GM12873 (cell line): ENCODE measurements around the gene TMEM89.

ENCODE experiments used
- CTCF ChIP-seq: IDR thresholded peaks from 2 replicates; pipeline ENCODE4 v1.5.1; 2012; ENCODE audit warnings: low read depth, mild to moderate bottlenecking, moderate library complexity, low read length, control low read depth; ENCODE audit not compliant: insufficient read depth; ENCODE audit errors: missing control alignments

TMEM89 gene

DNA sequence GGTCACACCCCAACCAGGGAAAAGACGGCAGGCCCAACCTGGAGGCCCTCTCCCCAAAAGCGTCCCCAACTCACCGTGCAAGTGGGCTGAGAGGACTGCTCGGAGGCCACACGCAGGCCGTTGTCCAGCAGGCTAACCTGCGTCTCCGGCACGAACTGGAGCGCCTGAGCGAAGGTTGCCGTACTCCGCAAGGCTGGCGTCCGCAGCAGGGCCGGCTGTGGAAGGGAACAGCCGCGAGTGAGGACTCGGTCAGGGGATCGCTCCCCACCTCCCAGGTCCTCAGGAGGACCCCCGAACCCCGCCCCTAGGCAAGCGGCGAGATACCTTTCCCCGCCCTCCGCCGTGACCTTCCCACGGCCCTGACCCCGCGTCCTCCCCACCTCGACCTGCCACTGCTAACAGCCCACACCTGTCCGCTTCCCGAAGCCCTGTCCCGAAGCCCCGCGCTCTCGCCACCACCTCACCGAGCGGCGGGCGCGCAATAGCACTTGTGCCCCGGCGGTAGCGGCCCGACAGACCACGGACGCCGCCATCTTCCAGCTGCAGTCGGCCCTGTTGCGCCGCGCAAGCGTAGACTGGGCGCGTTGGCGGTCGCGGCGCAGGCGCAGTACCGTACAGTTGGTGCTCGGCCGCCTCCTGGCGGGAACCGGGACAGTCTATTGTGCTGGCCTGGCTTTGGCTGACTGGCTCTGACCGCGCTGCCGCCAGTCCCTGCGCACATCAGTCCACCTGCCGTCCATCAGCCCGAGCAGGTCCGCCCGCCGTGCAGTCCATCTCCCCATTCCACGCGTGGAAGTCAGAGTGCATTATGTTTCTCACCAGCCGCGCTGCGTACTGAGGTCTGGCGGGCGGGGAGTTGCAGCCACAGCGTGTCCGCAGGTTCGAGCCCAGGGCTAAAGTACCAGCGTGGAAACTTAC is 12.2 kb downstream of the TMEM89 start, which contains the start of gene UQCRC1:
UQCRC1 (minus strand) TSS at position 559 of the 918 bp plus-strand sequence; CDS start at position 533, 26 bp downstream.
- TF ChIP-seq CTCF, result peak; percentile 81

DNA sequence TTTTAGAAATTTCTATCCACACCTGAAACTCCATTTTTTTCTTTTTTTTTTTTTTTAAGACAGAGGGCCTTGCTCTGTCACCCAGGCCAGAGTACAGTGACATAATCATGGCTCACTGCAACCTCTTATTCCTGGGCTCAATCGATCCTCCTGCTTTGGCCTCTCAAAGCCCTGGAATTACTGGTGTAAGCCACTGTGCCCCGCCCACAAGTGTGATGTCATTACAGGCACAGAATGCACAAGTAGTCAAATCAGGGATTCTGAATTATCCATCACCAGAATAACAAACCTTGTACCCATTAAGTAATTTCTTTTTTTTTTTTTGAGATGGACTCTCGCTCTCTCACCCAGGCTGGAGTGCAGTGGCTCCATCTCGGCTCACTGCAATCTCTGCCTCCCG is 14.1 kb downstream of the TMEM89 start:
- TF ChIP-seq CTCF, result no peak

GRCh38 chr3:48601622-48601994 is 20.0 kb downstream of the TMEM89 start:
- no peak for TF ChIP-seq CTCF

- no peak for TF ChIP-seq CTCF
Measured at GRCh38 chr3:48600711-48601621, 20.6 kb downstream of the TMEM89 start.

- TF ChIP-seq CTCF, result no peak
Measured at GRCh38 chr3:48599509-48600285, 21.9 kb downstream of the TMEM89 start.

DNA sequence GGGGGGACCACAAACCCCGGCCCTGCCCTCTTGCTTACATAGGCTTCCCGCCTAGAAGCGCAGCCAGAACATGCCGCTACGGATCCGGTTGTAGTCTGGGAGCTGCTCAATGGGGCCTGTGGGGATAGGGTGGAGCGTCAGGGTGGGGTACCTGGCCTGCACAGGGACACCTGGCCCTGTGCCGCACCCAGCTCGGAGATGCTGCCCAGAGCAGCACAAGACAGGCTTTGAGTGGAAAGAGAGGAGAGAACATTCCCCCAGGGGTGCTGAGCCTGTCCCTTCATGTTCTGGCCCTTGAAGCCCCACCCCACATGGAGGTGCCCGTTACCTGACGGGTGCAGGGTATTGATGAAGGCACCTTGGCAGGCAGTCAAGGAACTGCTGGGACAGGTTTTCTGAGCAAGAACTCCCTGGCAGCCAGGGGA is 22.5 kb downstream of the TMEM89 start:
- no peak for TF ChIP-seq CTCF
